ENCODE data around the gene SPOCK1.
"Not testable (repeated sequence)": the region's sequence is repeated elsewhere in the genome, so short reads cannot be mapped to it uniquely, and the experiment has no call there.

The SPOCK1 gene

GRCh38 chr5:136992796-136993489 is 506.2 kb downstream of the SPOCK1 start:
- DNase-seq: no peak

GRCh38 chr5:136985785-136986475 is 513.2 kb downstream of the SPOCK1 start:
- DNase-seq: no peak

- DNase-seq: no peak
Measured at GRCh38 chr5:136984772-136985446, 514.2 kb downstream of the SPOCK1 start.

GRCh38 chr5:136981936-136982335 is 517.2 kb downstream of the SPOCK1 start:
- no peak for DNase-seq

- DNase-seq: no peak
Measured at GRCh38 chr5:136979131-136979530, 520.0 kb downstream of the SPOCK1 start.

GRCh38 chr5:136963504-136963903 is 535.6 kb downstream of the SPOCK1 start:
- no peak for DNase-seq

GRCh38 chr5:136957428-136957827 is 541.7 kb downstream of the SPOCK1 start:
- no peak for DNase-seq

GRCh38 chr5:136954142-136954541 is 545.0 kb downstream of the SPOCK1 start:
- DNase-seq: not testable (repeated sequence)

- DNase-seq: not testable (repeated sequence)
Measured at GRCh38 chr5:136953346-136954069, 545.6 kb downstream of the SPOCK1 start.

GRCh38 chr5:136927571-136927970 is 571.6 kb downstream of the SPOCK1 start:
- no peak for DNase-seq

GRCh38 chr5:136926073-136926472 is 573.1 kb downstream of the SPOCK1 start:
- no peak for DNase-seq
